Thoracic aorta (tissue), 2 donors: ENCODE data around the gene SPSB4. TPM values are rescaled to one million over a fixed set of nuclear protein-coding genes. Genes with fewer than 3 reads are reported as not detected.

ENCODE experiments used
- ATAC-seq: fragments of 150-250 bp; one replicate; pipeline ENCODE4 v1.8.0; 2017; ENCODE audit warnings: low read depth; ENCODE audit not compliant: insufficient number of reproducible peaks, low FRiP score
- DNase-seq: peaks from one replicate; pipeline ENCODE4 v3.0.0-alpha.2; 2020; ENCODE audit warnings: low spot score
- H3K27ac ChIP-seq, 2 donors: fragments of 200-600 bp; sonication (generic); 1 replicate in 1 of 2; 2 replicates in 1 of 2; pipeline ENCODE4 v1.5.1; 2016; ENCODE audit warnings: mild to moderate bottlenecking in 2 of 2, moderate library complexity in 2 of 2
- H3K27me3 ChIP-seq: fragments of 200-600 bp; sonication (generic); replicated peaks from 2 replicates; pipeline ENCODE4 v1.6.0; 2016; ENCODE audit warnings: mild to moderate bottlenecking; ENCODE audit not compliant: insufficient read depth
- H3K36me3 ChIP-seq: fragments of 200-600 bp; sonication (generic); one replicate; pipeline ENCODE4 v1.5.1; 2016
- H3K4me1 ChIP-seq, 2 donors: fragments of 200-600 bp; sonication (generic); 1 replicate in 1 of 2; 2 replicates in 1 of 2; pipeline versions ENCODE4 v1.5.1 to v1.6.0; 2016; ENCODE audit warnings: low read depth in 2 of 2, mild to moderate bottlenecking in 1 of 2; ENCODE audit not compliant: control insufficient read depth in 1 of 2
- H3K4me3 ChIP-seq: fragments of 200-600 bp; sonication (generic); 2 replicates; pipeline ENCODE4 v1.5.1; 2016; ENCODE audit warnings: mild to moderate bottlenecking
- H3K9me3 ChIP-seq: fragments of 200-600 bp; sonication (generic); 2 replicates; pipeline ENCODE4 v1.5.1; 2016
- total RNA-seq, 2 donors: library from RNA; depleted of rRNA; stranded (reverse); fragments of >200 nt; gene quantifications; one replicate each; pipeline versions ENCODE4 v1.1.0 to v1.2.3, GENCODE V29; 2016
- TF ChIP-seq, protein P1 (sequence below): fragments of 200-600 bp; sonication (generic); IDR thresholded peaks from one replicate; pipeline ENCODE4 v1.5.1; 2019; ENCODE audit warnings: antibody characterized with exemption

Gene SPSB4
- total RNA-seq, 2 donors from 2014 or later, result 0.41 to 1.1 TPM

DNA sequence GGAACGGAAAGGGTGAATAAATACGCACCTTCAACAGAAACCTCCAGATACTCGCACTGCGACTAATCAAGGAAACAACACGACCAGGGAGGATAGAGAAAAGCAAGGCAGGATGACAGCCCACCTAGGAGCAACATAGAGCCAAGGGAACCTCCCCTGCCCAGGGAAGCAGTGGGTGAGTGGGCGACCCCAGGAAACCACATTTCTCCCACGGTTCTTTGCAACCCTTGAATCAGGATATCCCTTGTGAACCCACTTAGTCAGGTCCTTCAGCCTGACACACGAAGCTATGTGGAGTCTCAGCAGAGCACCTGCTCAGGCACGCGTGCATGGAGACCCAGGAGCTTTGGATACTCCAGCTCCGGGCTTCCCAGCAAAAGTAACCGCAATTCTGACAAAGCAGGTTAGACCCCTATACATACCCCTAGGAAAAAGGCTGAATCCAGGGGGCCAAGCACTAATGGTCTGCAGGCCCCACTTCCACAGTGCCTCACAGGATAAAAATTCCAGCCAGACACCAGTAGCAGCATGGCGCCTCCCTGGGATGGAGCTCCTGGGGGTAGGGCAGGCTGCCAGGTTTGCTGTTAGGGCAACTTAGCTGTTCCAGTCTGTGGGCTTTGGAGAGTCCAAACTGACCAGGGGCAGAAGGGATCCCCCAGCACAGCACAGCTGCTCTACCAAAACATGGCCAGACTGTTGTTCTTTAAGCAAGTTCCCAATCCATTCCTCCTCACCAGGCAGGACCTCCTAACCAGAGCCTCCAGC is 142.1 kb downstream of the SPSB4 start:
- no peaks in the 10 kb centered on the region for H3K4me1 ChIP-seq
- ATAC-seq, result no peak
- H3K9me3 ChIP-seq, result no peaks in the 10 kb centered on the region
- DNase-seq, result no peak
- H3K27me3 ChIP-seq, result no peaks in the 10 kb centered on the region
- no peak overlapping the region for H3K4me3 ChIP-seq
- TF ChIP-seq, protein P1, sequence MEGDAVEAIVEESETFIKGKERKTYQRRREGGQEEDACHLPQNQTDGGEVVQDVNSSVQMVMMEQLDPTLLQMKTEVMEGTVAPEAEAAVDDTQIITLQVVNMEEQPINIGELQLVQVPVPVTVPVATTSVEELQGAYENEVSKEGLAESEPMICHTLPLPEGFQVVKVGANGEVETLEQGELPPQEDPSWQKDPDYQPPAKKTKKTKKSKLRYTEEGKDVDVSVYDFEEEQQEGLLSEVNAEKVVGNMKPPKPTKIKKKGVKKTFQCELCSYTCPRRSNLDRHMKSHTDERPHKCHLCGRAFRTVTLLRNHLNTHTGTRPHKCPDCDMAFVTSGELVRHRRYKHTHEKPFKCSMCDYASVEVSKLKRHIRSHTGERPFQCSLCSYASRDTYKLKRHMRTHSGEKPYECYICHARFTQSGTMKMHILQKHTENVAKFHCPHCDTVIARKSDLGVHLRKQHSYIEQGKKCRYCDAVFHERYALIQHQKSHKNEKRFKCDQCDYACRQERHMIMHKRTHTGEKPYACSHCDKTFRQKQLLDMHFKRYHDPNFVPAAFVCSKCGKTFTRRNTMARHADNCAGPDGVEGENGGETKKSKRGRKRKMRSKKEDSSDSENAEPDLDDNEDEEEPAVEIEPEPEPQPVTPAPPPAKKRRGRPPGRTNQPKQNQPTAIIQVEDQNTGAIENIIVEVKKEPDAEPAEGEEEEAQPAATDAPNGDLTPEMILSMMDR, result no peak
- H3K27ac ChIP-seq, result no peak overlapping the region
- H3K36me3 ChIP-seq, result no peaks in the 10 kb centered on the region

Other genes with a start within 250 kb of the SPSB4 start
- gene SLC25A36, start 109.5 kb upstream of the SPSB4 start, total RNA-seq, result 100 to 1,000 TPM in 1 of 2 donors, 10 to 100 TPM in 1; 56.7 to 149 TPM
- gene PXYLP1, start 180.5 kb downstream of the SPSB4 start, total RNA-seq, result 10 to 100 TPM; 15.2 to 23.2 TPM